ENCODE data around the gene GLUL. TPM values are rescaled to one million over a fixed set of nuclear protein-coding genes. Genes with fewer than 3 reads are reported as not detected.

Gene GLUL
- total RNA-seq, 1 donor from 2014 or later = 264 TPM

GRCh38 chr1:182374101-182374834 is 17.3 kb downstream of the GLUL start:
- H3K36me3 Mint-ChIP-seq = no peaks in the 10 kb centered on the region
- H3K9me3 Mint-ChIP-seq = no peaks in the 10 kb centered on the region
- H3K4me3 Mint-ChIP-seq = no peak overlapping the region
- no peak overlapping the region for H3K27ac Mint-ChIP-seq
- H3K4me1 Mint-ChIP-seq = no peaks in the 10 kb centered on the region
- no peaks in the 10 kb centered on the region for H3K27me3 Mint-ChIP-seq (ENCODE audit: low read depth)
- DNase-seq (ENCODE audit: low spot score in 2 of 2, unreplicated experiment in 2 of 2) = no peak
- TF ChIP-seq CTCF (IDR thresholded peaks at IDR 0.05; ENCODE audit: unreplicated experiment) = no peak

GRCh38 chr1:182370532-182370931 is 21.1 kb downstream of the GLUL start:
- H3K9me3 Mint-ChIP-seq = peaks cover 4% of the 10 kb centered on the region
- TF ChIP-seq CTCF (IDR thresholded peaks at IDR 0.05; ENCODE audit: unreplicated experiment) = no peak
- no peaks in the 10 kb centered on the region for H3K36me3 Mint-ChIP-seq
- H3K4me1 Mint-ChIP-seq = no peaks in the 10 kb centered on the region
- no peak for DNase-seq (ENCODE audit: low spot score in 2 of 2, unreplicated experiment in 2 of 2)
- H3K27me3 Mint-ChIP-seq (ENCODE audit: low read depth) = peaks cover 7% of the 10 kb centered on the region
- no peak overlapping the region for H3K27ac Mint-ChIP-seq
- H3K4me3 Mint-ChIP-seq = no peak overlapping the region

DNA sequence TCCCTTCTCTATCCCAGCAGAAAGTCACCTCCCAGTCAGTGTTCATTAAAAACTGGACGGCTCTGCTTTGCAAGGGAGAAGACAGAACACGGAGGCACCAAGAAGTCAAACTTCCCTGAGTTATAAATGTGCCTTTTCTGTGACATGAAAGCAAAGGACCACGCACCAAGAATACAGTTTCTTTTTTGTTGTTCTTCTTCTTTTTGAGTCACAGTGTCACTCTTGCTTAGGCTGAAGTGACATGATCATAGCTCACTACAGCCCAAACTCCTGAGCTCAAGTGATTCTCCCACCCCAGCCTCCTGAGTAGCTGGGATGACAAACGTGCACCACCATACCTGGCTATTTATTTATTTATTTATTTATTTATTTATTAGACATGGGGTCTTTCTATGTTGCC is 22.7 kb downstream of the GLUL start:
- no peak for TF ChIP-seq CTCF (IDR thresholded peaks at IDR 0.05; ENCODE audit: unreplicated experiment)
- Mint-ChIP-seq H3K9me3 (peaks cover 4% of the 10 kb centered on the region), H3K4me1 (no peaks in the 10 kb centered on the region), H3K27me3 (ENCODE audit: low read depth) (peaks cover 7% of the 10 kb centered on the region), H3K27ac (no peak overlapping the region), H3K4me3 (no peak overlapping the region), H3K36me3 (no peaks in the 10 kb centered on the region)
- DNase-seq (ENCODE audit: low spot score in 2 of 2, unreplicated experiment in 2 of 2) = no peak

- Mint-ChIP-seq H3K4me3 (no peak overlapping the region), H3K9me3 (peaks cover 4% of the 10 kb centered on the region), H3K4me1 (no peaks in the 10 kb centered on the region), H3K27me3 (ENCODE audit: low read depth) (peaks cover 7% of the 10 kb centered on the region), H3K27ac (no peak overlapping the region), H3K36me3 (no peaks in the 10 kb centered on the region)
- no peak for TF ChIP-seq CTCF (IDR thresholded peaks at IDR 0.05; ENCODE audit: unreplicated experiment)
- DNase-seq (ENCODE audit: low spot score in 2 of 2, unreplicated experiment in 2 of 2) = no peak
Observed at GRCh38 chr1:182368358-182368757, 23.2 kb downstream of the GLUL start.

- Mint-ChIP-seq H3K4me1 (no peaks in the 10 kb centered on the region), H3K36me3 (no peaks in the 10 kb centered on the region), H3K9me3 (peaks cover 4% of the 10 kb centered on the region), H3K4me3 (no peak overlapping the region), H3K27me3 (ENCODE audit: low read depth) (peaks cover 7% of the 10 kb centered on the region), H3K27ac (no peak overlapping the region)
- TF ChIP-seq CTCF (IDR thresholded peaks at IDR 0.05; ENCODE audit: unreplicated experiment) = no peak
- no peak for DNase-seq (ENCODE audit: low spot score in 2 of 2, unreplicated experiment in 2 of 2)
Observed at GRCh38 chr1:182367926-182368325, 23.7 kb downstream of the GLUL start.

All from mesothelial cell of epicardium (in vitro differentiated cells).